Measurements from ENCODE around the gene ZNF467.

Gene ZNF467

GRCh38 chr7:149791411-149792219 is 18.2 kb upstream of the ZNF467 start:
- no peak for DNase-seq (ENCODE audit: low read depth in 1 of 2, low spot score in 1 of 2)
- no peak overlapping the region for H3K4me3 ChIP-seq (replicated peaks; ENCODE audit: insufficient read depth, low read length)
- no peak for TF ChIP-seq GABPA (IDR thresholded peaks at IDR 0.05; ENCODE audit: low read depth)
- TF ChIP-seq REST (IDR thresholded peaks at IDR 0.05; ENCODE audit: insufficient replicate concordance, low read depth): no peak
- TF ChIP-seq, protein P1, sequence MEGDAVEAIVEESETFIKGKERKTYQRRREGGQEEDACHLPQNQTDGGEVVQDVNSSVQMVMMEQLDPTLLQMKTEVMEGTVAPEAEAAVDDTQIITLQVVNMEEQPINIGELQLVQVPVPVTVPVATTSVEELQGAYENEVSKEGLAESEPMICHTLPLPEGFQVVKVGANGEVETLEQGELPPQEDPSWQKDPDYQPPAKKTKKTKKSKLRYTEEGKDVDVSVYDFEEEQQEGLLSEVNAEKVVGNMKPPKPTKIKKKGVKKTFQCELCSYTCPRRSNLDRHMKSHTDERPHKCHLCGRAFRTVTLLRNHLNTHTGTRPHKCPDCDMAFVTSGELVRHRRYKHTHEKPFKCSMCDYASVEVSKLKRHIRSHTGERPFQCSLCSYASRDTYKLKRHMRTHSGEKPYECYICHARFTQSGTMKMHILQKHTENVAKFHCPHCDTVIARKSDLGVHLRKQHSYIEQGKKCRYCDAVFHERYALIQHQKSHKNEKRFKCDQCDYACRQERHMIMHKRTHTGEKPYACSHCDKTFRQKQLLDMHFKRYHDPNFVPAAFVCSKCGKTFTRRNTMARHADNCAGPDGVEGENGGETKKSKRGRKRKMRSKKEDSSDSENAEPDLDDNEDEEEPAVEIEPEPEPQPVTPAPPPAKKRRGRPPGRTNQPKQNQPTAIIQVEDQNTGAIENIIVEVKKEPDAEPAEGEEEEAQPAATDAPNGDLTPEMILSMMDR (IDR thresholded peaks at IDR 0.05; ENCODE audit: insufficient read depth, low read length): no peak
- no peak for TF ChIP-seq SPI1 (IDR thresholded peaks at IDR 0.05; ENCODE audit: borderline replicate concordance, low read depth)
- no peak for TF ChIP-seq POLR2AphosphoS5 (IDR thresholded peaks at IDR 0.05; ENCODE audit: low read depth)
- H3K27me3 ChIP-seq (ENCODE audit: insufficient read depth, poor library complexity, severe bottlenecking): peaks cover 21% of the 10 kb centered on the region
- H3K27ac ChIP-seq (replicated peaks): no peak overlapping the region

- TF ChIP-seq REST (IDR thresholded peaks at IDR 0.05; ENCODE audit: insufficient replicate concordance, low read depth) (no peak), SPI1 (IDR thresholded peaks at IDR 0.05; ENCODE audit: borderline replicate concordance, low read depth) (no peak), POLR2AphosphoS5 (IDR thresholded peaks at IDR 0.05; ENCODE audit: low read depth) (no peak), GABPA (IDR thresholded peaks at IDR 0.05; ENCODE audit: low read depth) (no peak)
- TF ChIP-seq, protein P1 (IDR thresholded peaks at IDR 0.05; ENCODE audit: insufficient read depth, low read length): no peak
- DNase-seq (ENCODE audit: low read depth in 1 of 2, low spot score in 1 of 2): no peak
- H3K27ac ChIP-seq (replicated peaks): no peak overlapping the region
- no peak overlapping the region for H3K4me3 ChIP-seq (replicated peaks; ENCODE audit: insufficient read depth, low read length)
- H3K27me3 ChIP-seq (ENCODE audit: insufficient read depth, poor library complexity, severe bottlenecking): peaks cover 21% of the 10 kb centered on the region
Observed at GRCh38 chr7:149790754-149791360, 17.5 kb upstream of the ZNF467 start.

DNA sequence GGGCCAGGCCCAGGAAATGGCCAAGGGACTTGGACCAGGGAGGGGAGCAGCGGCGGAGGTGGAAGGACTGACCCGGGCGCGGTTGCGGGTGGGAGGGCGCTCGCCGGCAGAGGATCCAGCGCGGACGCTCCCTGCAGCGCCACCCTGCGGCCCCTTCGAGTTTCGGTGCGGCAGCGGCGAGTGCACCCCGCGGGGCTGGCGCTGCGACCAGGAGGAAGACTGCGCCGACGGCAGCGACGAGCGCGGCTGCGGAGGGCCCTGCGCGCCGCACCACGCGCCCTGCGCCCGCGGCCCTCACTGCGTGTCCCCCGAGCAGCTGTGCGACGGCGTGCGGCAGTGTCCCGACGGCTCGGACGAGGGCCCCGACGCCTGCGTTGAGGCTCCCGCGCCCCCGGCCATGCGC is 16.8 kb upstream of the ZNF467 start:
- Histone ChIP-seq H3K4me3 (replicated peaks; ENCODE audit: insufficient read depth, low read length) (no peak overlapping the region), H3K27ac (replicated peaks) (no peak overlapping the region), H3K27me3 (ENCODE audit: insufficient read depth, poor library complexity, severe bottlenecking) (peaks cover 21% of the 10 kb centered on the region)
- DNase-seq (ENCODE audit: low read depth in 1 of 2, low spot score in 1 of 2): peak in 1 of 2 experiments; percentile 36
- TF ChIP-seq, protein P1 (IDR thresholded peaks at IDR 0.05; ENCODE audit: insufficient read depth, low read length): peak; percentile 4
- no peak for TF ChIP-seq REST (IDR thresholded peaks at IDR 0.05; ENCODE audit: insufficient replicate concordance, low read depth)
